ENCODE measurements around the gene RPLP2.

RPLP2 gene

GRCh38 chr11:826836-827145 lies 17.0 kb downstream of the RPLP2 start:
- H3K4me3 Mint-ChIP-seq = peak overlapping the region; percentile 78
- peaks cover 45% of the 10 kb centered on the region for H3K27me3 Mint-ChIP-seq
- DNase-seq = no peak
- H3K36me3 Mint-ChIP-seq = peaks cover 13% of the 10 kb centered on the region
- CTCF ChIA-PET = no interaction called here
- peak overlapping the region; percentile 76 for H3K27ac Mint-ChIP-seq
- peaks cover 44% of the 10 kb centered on the region for H3K4me1 Mint-ChIP-seq
- H3K9me3 Mint-ChIP-seq = no peaks in the 10 kb centered on the region

DNA sequence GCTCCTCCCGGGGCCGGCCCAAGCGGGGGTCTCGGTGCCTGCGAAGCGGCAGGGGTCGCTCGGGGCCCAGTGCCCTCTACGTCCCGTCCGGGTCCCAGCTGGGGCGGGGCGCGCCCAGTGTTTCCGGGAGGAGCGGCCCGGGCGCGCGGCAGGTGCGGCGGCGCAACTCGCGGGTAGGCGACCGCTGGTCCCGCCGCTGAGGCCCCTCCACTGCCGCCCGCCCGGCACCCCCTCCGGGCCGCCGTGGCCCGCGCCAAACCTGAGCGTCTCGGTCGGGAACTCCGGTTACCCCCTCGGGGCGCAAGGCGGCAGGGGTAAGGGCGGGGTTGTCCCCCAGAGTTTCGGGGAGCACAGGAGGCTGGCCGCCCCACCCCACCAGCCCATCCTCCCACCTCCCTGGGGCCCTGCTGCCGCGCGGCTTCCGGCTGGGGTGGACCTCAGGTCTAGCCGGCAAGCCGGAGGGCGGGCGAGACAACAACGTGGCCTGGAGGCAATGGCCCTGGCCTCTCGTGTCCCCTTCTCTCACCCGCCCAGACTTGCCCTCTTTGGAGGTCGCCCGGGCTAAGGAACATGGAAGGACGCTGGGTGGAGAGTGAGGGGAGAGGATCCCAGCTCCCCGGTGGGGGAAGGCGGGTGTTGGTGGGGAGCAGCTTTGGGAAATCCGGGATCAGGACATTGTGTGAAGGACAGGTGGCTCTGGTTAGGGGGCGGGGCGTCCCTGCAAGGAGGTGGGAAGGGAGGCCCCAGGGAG lies 17.6 kb downstream of the RPLP2 start:
- peaks cover 49% of the 10 kb centered on the region for H3K4me1 Mint-ChIP-seq
- peak overlapping the region; percentile 79 for H3K4me3 Mint-ChIP-seq
- H3K27ac Mint-ChIP-seq = peak overlapping the region; percentile 72
- CTCF ChIA-PET = no interaction called here
- H3K9me3 Mint-ChIP-seq = no peaks in the 10 kb centered on the region
- peaks cover 51% of the 10 kb centered on the region for H3K27me3 Mint-ChIP-seq
- DNase-seq = peak; percentile 66
- peaks cover 13% of the 10 kb centered on the region for H3K36me3 Mint-ChIP-seq

- Mint-ChIP-seq H3K4me3 (peak within 1 kb of the TSS; percentile 79), H3K9me3 (no peaks in the 10 kb centered on the region), H3K27me3 (peaks cover 53% of the 10 kb centered on the region), H3K36me3 (peaks cover 13% of the 10 kb centered on the region), H3K27ac (peak within 1 kb of the TSS; percentile 76), H3K4me1 (peaks cover 49% of the 10 kb centered on the region)
- no peak for DNase-seq
- CTCF ChIA-PET = no interaction called here
These were observed 18.1 kb downstream of the RPLP2 start, which contains the start of gene CRACR2B for GRCh38 chr11:827897-828192. TSS of gene CRACR2B (plus strand) at chr11:827919. CDS start at chr11:828608, 689 bp downstream.

DNA sequence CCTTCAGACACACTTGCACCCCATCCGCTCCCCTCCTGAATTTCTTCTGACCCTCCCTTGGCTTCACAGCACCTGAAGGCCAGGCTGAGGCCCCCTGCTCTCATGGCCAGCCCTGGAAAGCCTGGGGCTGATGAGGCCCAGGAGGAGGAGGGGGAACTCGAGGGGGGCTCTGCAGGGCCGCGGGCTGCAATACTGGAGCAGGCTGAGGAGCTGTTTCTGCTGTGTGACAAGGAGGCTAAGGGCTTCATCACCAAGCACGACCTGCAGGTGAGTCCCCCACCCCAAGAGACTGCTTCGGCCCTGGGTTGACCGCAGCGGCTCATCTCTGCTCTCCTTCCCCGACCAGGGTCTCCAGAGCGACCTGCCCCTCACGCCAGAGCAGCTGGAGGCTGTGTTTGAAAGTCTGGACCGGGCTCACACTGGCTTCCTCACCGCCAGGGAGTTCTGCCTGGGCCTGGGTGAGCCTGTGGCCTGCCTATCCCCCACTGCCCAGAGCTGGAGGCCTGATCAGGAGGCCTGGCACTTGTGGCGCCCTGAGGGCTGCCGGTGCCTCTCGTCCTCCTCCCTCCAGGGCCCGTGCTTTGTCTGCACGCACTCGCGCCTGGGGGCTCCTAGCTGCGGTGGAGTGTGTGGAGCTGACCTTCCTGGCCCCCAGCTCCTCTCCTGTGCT lies 18.9 kb downstream of the RPLP2 start:
- H3K27me3 Mint-ChIP-seq = peaks cover 56% of the 10 kb centered on the region
- peaks cover 13% of the 10 kb centered on the region for H3K36me3 Mint-ChIP-seq
- H3K4me3 Mint-ChIP-seq = peak overlapping the region; percentile 79
- no peak for DNase-seq
- H3K9me3 Mint-ChIP-seq = no peaks in the 10 kb centered on the region
- CTCF ChIA-PET = interaction anchor here (3.3 kb wide), 1 partner anchor 12 kb away, joined by 9 read pairs; no protein-coding TSS in a partner anchor
- no peak overlapping the region for H3K27ac Mint-ChIP-seq
- peaks cover 49% of the 10 kb centered on the region for H3K4me1 Mint-ChIP-seq

GRCh38 chr11:829176-829846 lies 19.5 kb downstream of the RPLP2 start:
- H3K4me3 Mint-ChIP-seq = peak overlapping the region; percentile 41
- no peak overlapping the region for H3K27ac Mint-ChIP-seq
- peaks cover 63% of the 10 kb centered on the region for H3K27me3 Mint-ChIP-seq
- CTCF ChIA-PET = interaction anchor here (3.3 kb wide), 1 partner anchor 12 kb away, joined by 9 read pairs; no protein-coding TSS in a partner anchor
- H3K36me3 Mint-ChIP-seq = peaks cover 10% of the 10 kb centered on the region
- peaks cover 55% of the 10 kb centered on the region for H3K4me1 Mint-ChIP-seq
- DNase-seq = no peak
- no peaks in the 10 kb centered on the region for H3K9me3 Mint-ChIP-seq

GRCh38 chr11:829847-830294 lies 20.1 kb downstream of the RPLP2 start:
- CTCF ChIA-PET = interaction anchor here (3.3 kb wide), 1 partner anchor 11 kb away, joined by 9 read pairs; no protein-coding TSS in a partner anchor
- Mint-ChIP-seq H3K27me3 (peaks cover 68% of the 10 kb centered on the region), H3K4me1 (peaks cover 55% of the 10 kb centered on the region), H3K4me3 (peak overlapping the region; percentile 48), H3K36me3 (peaks cover 8% of the 10 kb centered on the region), H3K9me3 (no peaks in the 10 kb centered on the region), H3K27ac (no peak overlapping the region)
- no peak for DNase-seq

GRCh38 chr11:830295-831117 lies 20.7 kb downstream of the RPLP2 start:
- Mint-ChIP-seq H3K27me3 (peaks cover 74% of the 10 kb centered on the region), H3K27ac (no peak overlapping the region), H3K4me1 (peaks cover 50% of the 10 kb centered on the region), H3K36me3 (peaks cover 4% of the 10 kb centered on the region), H3K9me3 (no peaks in the 10 kb centered on the region), H3K4me3 (peak overlapping the region; percentile 48)
- CTCF ChIA-PET = interaction anchor here (1.4 to 3.3 kb wide), 2 partner anchors 11 to 17 kb away, joined by 3 to 9 read pairs; no protein-coding TSS in a partner anchor
- peak; percentile 75 for DNase-seq

GRCh38 chr11:831118-831864 lies 21.5 kb downstream of the RPLP2 start:
- peaks cover 5% of the 10 kb centered on the region for H3K36me3 Mint-ChIP-seq
- no peak for DNase-seq
- peaks cover 48% of the 10 kb centered on the region for H3K4me1 Mint-ChIP-seq
- H3K27me3 Mint-ChIP-seq = peaks cover 74% of the 10 kb centered on the region
- H3K4me3 Mint-ChIP-seq = peak overlapping the region; percentile 35
- H3K9me3 Mint-ChIP-seq = no peaks in the 10 kb centered on the region
- CTCF ChIA-PET = interaction anchor here (1.4 to 3.3 kb wide), 2 partner anchors 10 to 17 kb away, joined by 3 to 9 read pairs; no protein-coding TSS in a partner anchor
- H3K27ac Mint-ChIP-seq = no peak overlapping the region

GRCh38 chr11:831961-832528 lies 22.3 kb downstream of the RPLP2 start:
- peak overlapping the region; percentile 44 for H3K4me3 Mint-ChIP-seq
- CTCF ChIA-PET = interaction anchor here (0.9 to 3.3 kb wide), 3 partner anchors 9 to 16 kb away, joined by 3 to 9 read pairs (median 3); no protein-coding TSS in a partner anchor
- DNase-seq = no peak
- peaks cover 43% of the 10 kb centered on the region for H3K4me1 Mint-ChIP-seq
- peaks cover 5% of the 10 kb centered on the region for H3K36me3 Mint-ChIP-seq
- H3K9me3 Mint-ChIP-seq = no peaks in the 10 kb centered on the region
- no peak overlapping the region for H3K27ac Mint-ChIP-seq
- H3K27me3 Mint-ChIP-seq = peaks cover 74% of the 10 kb centered on the region

- peak; percentile 70 for DNase-seq
- Mint-ChIP-seq H3K27me3 (peaks cover 70% of the 10 kb centered on the region), H3K27ac (no peak within 1 kb of the TSS), H3K4me1 (peaks cover 40% of the 10 kb centered on the region), H3K9me3 (no peaks in the 10 kb centered on the region), H3K4me3 (peak within 1 kb of the TSS; percentile 57), H3K36me3 (peaks cover 5% of the 10 kb centered on the region)
- CTCF ChIA-PET = interaction anchor here (0.9 kb wide), 1 partner anchor 11 kb away, joined by 3 read pairs; no protein-coding TSS in a partner anchor
These were observed 22.9 kb downstream of the RPLP2 start, which contains the start of gene CD151 for GRCh38 chr11:832529-833113. TSS of gene CD151 (plus strand) at chr11:832952. CDS start at chr11:836070, 3,118 bp downstream.

DNA sequence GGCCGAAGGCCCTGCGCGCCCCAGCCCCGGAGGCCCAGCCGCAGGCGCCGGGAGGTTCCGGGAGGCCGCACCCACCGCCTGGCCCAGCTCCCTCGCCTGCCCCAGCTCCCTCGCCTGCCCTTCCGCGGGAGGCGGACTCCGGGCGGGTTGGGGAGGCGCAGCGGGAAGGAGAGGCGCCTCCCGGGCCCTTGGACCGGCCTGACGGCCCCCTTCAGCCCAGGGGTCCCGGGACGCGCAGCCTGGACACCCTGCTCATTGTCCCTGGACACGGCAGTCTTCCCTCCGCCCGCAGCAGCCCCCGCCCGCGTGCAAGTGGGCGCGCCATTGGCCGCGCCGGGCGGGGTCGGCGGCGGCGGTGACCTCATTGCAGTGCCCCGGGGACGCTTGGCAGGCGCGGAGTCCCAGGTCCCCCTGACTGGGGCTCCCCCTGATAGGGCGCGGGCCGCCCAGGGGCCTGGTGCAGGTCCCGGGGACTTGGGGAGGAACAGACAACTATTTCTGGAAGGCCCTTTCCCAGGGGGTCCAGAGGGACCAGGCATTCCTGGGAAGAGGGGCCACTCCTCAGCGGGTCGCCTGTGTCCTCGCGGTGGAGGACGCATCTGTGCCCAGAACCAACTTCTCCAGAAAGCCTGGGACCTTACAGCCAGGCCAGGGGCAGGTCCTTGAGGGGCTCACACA lies 23.5 kb downstream of the RPLP2 start:
- Mint-ChIP-seq H3K36me3 (peaks cover 3% of the 10 kb centered on the region), H3K27ac (no peak overlapping the region), H3K4me1 (peaks cover 34% of the 10 kb centered on the region), H3K9me3 (no peaks in the 10 kb centered on the region), H3K4me3 (peak overlapping the region; percentile 57), H3K27me3 (peaks cover 64% of the 10 kb centered on the region)
- CTCF ChIA-PET = interaction anchor here (0.9 kb wide), 1 partner anchor 10 kb away, joined by 3 read pairs; no protein-coding TSS in a partner anchor
- DNase-seq = peak; percentile 57

DNA sequence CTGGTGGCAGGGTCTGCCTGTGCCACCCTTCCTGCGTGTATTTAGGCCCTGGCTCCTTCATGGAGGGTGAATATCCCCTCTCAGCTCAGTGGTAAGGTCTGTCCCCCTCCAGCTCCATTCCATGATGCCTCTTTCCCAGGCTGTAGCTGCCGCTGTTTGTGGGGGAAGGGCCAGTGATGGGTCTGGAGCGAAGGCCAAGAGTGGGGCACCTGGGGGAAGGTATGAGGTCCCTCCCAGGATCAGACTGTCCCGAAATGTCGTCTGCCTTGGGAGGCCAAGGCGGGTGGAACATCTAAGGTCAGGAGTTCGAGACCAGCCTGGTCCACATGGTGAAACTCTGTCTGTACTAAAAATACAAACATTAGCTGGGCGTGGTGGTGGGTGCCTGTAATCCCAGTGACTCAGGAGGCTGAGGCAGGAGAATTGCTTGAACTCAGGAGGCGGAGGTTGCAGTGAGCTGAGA lies 24.1 kb downstream of the RPLP2 start:
- Mint-ChIP-seq H3K9me3 (no peaks in the 10 kb centered on the region), H3K27me3 (peaks cover 57% of the 10 kb centered on the region), H3K4me3 (peak overlapping the region; percentile 57), H3K4me1 (peaks cover 32% of the 10 kb centered on the region), H3K36me3 (peaks cover 8% of the 10 kb centered on the region), H3K27ac (no peak overlapping the region)
- DNase-seq = no peak
- CTCF ChIA-PET = no interaction called here

Measured in activated naive CD4-positive, alpha-beta T cell treated with anti-CD3 and anti-CD28 coated beads, Interleukin-2, amount 10 ng/mL, durations not matched to agents 7 days and 5 days (primary cell).